LNCaP clone FGC (cell line): ENCODE measurements around the gene TPO.

Source experiments
- DNase-seq: peaks from one replicate; pipeline ENCODE4 v3.0.0-alpha.2; 2011; ENCODE audit warnings: low read depth
- H3K4me3 ChIP-seq: 2 replicates; pipeline ENCODE4 v1.5.1; 2011; ENCODE audit warnings: mild to moderate bottlenecking, low read depth, low read length, control low read depth
- TF ChIP-seq, protein P1 (sequence below): IDR thresholded peaks from 2 replicates; pipeline ENCODE4 v1.5.1; 2012; ENCODE audit warnings: mild to moderate bottlenecking; ENCODE audit not compliant: control insufficient read depth, insufficient read depth; ENCODE audit errors: extremely low read depth

TPO gene

GRCh38 chr2:1494906-1495305, 81.6 kb downstream of the TPO start:
- H3K4me3 ChIP-seq, result no peak overlapping the region
- no peak for DNase-seq
- TF ChIP-seq, protein P1, sequence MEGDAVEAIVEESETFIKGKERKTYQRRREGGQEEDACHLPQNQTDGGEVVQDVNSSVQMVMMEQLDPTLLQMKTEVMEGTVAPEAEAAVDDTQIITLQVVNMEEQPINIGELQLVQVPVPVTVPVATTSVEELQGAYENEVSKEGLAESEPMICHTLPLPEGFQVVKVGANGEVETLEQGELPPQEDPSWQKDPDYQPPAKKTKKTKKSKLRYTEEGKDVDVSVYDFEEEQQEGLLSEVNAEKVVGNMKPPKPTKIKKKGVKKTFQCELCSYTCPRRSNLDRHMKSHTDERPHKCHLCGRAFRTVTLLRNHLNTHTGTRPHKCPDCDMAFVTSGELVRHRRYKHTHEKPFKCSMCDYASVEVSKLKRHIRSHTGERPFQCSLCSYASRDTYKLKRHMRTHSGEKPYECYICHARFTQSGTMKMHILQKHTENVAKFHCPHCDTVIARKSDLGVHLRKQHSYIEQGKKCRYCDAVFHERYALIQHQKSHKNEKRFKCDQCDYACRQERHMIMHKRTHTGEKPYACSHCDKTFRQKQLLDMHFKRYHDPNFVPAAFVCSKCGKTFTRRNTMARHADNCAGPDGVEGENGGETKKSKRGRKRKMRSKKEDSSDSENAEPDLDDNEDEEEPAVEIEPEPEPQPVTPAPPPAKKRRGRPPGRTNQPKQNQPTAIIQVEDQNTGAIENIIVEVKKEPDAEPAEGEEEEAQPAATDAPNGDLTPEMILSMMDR, result no peak

DNA sequence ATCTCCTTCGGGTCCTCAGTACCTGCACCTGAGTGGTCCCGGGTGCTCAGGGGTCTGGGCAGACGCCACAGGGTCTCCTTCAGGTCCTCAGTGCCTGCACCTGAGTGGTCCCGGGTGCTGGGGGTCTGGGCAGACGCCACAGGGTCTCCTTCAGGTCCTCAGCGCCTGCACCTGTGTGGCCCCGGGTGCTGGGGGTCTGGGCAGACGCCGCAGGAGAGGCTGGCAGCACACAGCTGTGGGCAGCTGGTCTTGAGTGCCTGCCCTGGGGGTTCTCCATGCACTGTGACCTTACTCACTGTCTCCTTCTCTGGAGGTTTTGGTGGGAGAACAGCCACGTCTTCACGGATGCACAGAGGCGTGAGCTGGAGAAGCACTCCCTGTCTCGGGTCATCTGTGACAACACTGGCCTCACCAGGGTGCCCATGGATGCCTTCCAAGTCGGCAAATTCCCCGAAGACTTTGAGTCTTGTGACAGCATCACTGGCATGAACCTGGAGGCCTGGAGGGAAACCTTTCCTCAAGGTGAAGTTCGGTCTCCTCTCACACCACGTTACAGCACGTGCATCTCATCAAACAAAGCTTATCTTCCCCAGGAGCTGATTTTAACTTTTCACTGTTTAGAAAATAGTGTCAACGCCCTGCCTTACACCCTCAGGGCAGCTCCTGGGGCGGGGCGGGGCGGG, 82.6 kb downstream of the TPO start:
- H3K4me3 ChIP-seq, result no peak overlapping the region
- TF ChIP-seq, protein P1, result no peak
- DNase-seq, result peak; percentile 6

GRCh38 chr2:1496359-1496821, 83.1 kb downstream of the TPO start:
- H3K4me3 ChIP-seq, result no peak overlapping the region
- TF ChIP-seq, protein P1, result no peak
- no peak for DNase-seq

GRCh38 chr2:1497122-1497611, 83.9 kb downstream of the TPO start:
- no peak for DNase-seq
- TF ChIP-seq, protein P1, result no peak
- H3K4me3 ChIP-seq, result no peak overlapping the region

- DNase-seq, result no peak
- TF ChIP-seq, protein P1, result no peak
- no peak overlapping the region for H3K4me3 ChIP-seq
Observed at GRCh38 chr2:1498176-1498575, 84.9 kb downstream of the TPO start.

- no peak overlapping the region for H3K4me3 ChIP-seq
Observed at GRCh38 chr2:1499033-1499795, 86.0 kb downstream of the TPO start.

More at GRCh38 chr2:1499033-1499795, 86.0 kb downstream of the TPO start:
- TF ChIP-seq, protein P1, result no peak
- no peak for DNase-seq
